Measurements from ENCODE around the gene FOLH1.
"Not testable (repeated sequence)": the region's sequence is repeated elsewhere in the genome, so short reads cannot be mapped to it uniquely, and the experiment has no call there.

Gene FOLH1

DNA sequence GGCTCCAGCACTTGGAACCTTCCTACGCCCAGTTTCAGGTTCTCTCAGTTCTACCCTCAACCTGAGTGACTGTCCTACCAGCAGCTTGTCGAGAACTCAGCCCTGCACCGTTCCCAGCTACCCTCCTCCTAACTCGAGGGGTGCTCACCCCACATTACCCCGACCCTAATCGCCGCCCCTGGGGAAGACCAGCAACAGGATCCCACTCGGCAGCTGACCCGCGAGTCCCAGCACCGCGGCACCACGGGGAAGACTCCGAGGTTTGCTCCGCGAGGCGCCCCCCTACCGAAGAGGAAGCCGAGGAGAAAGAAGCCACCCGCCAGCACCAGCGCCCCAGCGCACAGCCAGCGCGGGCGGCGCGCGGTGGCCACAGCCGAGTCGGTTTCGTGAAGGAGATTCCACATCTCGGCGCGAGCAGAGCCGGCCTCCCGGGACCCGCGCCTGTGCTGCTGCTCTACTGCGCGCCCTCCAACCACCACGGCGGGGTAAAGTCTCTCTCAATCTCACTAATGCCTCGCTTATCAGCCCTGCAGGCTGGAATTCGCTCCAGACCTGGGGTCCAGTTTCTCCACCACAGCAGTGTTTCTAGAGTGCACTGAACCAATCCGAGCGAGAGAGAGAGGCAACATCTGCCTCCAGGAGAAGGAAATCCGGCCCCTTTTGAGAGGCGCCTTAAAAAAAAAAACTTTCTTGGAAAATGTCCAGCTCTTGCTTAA is at the start of gene FOLH1:
FOLH1 (minus strand) TSS at position 597 of the 716 bp plus-strand sequence; CDS start at position 404, 193 bp downstream.
- DNase-seq, result no peak

DNA sequence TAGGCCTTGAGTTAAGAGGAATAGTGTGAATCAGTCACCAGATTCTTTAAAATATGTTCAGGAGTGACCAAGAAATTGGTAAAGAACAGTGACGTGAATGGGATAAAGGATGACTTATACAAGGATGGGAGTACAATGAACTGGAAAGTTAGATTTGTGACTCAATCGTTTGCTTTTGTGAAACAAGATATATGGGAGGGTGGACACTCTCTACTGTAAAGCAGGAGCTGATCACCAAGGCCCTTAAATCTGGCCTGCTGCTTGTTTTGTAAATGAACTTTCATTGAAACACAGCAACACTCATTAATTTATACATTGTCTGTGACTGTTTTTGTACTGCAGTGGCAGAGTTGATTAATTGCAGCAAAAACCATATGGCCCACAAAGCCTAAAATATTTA is 46.7 kb upstream of the FOLH1 start:
- DNase-seq, result not testable (repeated sequence)

DNA sequence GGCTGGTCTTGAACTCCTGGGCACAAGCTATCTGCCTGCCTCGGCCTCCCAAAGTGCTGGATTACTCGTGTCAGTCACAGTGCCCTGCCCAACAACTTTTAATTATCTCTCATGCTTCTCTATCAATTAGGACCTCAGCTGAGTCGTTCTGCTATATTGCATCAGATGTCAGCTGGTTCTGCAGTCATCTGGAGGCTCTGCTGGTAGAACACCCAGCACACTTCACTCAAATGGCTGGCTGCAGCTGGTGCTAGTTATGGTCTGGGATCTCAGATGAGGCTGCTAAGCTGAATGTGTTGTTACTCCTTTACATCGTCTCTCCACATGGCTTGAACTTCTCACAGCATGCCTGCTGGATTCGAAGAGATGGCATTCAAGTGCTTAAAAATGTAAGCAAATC is 42.8 kb upstream of the FOLH1 start:
- not testable (repeated sequence) for DNase-seq

DNA sequence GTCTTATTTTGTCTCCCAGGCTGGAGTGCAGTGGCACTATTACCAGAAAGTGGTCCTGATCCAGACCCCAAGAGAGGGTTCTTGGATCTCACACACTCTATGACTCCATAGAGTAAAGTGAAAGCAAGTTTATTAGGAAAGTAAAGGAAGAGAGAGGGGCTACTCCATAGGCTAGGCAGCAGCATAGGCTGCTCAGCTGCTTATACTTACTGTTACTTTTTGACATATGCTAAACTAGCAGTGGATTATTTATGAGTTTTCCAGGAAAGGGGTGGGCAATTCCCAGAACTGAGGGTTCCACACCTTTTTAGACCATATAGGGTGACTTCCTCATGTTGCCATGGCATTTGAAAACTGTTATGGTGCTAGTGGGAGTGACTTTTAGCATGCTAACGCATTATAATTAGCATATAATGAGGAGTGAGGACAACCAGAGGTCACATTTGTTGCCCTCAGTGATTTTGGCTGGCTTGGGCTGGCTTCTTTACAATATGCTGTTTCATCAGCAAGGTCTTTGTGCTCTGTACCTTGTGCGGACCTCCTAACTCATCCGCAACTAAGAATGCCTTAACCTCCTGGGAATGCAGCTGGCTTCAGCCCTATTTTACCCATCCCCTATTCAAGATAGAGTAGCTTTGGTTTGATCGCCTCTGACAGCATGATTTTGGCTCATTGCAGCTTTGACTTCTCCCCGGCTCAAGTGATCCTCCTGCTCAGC is 42.2 kb upstream of the FOLH1 start:
- not testable (repeated sequence) for DNase-seq

DNA sequence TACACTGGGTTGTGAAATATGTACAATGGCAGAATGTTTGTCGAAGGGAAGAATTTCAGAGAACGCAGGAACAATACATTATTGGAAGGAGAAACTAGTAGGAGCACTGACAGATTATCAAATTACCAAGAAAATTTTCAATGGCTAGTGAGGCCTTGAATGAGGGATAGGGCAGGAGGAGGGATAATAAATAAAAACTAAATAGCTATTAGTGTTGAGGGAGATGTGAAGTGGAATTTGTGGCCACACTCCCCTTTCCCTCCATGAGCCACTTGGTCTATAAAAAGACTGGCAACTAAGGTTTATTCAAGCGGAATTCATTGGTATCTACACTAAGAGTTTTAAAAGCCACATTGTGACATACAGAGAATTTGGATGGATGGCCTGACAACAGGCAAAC is 41.0 kb upstream of the FOLH1 start:
- not testable (repeated sequence) for DNase-seq

- not testable (repeated sequence) for DNase-seq
Observed at GRCh38 chr11:49233685-49234084, 25.3 kb upstream of the FOLH1 start.

- not testable (repeated sequence) for DNase-seq
Observed at GRCh38 chr11:49233019-49233418, 24.6 kb upstream of the FOLH1 start.

GRCh38 chr11:49231725-49232124 is 23.3 kb upstream of the FOLH1 start:
- not testable (repeated sequence) for DNase-seq

GRCh38 chr11:49230534-49230933 is 22.1 kb upstream of the FOLH1 start:
- not testable (repeated sequence) for DNase-seq

DNA sequence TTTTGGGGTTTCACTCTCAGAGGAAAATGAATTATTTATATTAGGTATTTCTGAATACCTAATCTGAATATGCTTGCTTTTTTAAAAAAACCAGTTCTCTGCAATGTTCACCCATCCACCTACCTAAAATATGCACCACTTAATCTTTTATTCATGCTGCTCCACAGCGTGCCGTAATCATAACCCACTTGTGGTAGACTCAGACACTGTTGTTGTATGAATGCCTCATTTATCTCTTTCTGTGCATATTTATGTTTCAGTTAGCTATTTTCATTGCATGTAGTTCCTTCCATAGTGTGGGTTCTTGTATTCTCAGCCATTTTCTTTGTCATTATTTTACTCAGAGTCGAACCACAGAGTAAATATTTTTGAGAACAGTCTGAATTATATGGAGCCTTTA is 21.6 kb upstream of the FOLH1 start:
- DNase-seq, result not testable (repeated sequence)

DNA sequence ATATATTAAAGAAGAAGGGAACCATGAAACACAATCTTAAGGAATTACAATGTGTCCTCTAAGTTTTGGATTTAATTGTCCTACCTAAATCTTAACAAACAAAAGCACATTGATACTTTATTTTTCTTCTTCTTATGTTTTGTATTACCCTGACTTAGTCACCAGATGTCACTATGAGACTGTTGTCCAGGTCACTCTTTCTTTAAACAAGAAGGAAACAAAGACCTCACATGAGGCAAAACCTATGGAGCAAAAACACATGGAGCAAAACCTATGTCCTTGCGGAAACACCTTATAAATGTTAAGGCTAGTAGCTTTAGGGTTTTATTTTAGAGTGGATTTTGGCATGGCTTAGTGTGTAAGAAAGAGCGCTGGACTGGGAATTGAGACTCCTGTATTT is 20.7 kb upstream of the FOLH1 start:
- DNase-seq, result not testable (repeated sequence)

GRCh38 chr11:49225255-49225785 is 16.9 kb upstream of the FOLH1 start:
- not testable (repeated sequence) for DNase-seq

DNA sequence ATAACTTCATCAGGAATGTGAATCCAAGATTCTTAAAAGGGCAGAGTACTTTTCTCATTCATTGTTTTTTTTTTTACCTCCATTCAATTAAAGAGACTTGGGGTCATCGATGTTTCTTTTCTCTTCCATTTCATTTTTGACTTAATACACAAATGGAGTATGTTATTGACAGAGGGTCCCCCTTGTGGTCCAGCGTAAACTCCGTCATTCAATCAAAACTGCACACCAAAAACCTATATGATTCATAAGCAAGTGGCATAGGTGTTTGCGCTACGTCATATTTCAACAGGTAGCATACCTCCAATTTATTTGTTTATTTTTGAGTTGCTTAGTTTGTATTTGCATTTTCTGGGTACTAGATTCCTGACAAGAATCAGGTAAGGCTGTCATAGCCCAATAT is 12.7 kb upstream of the FOLH1 start:
- no peak for DNase-seq

- no peak for DNase-seq
Observed at GRCh38 chr11:49213026-49213560, 4.7 kb upstream of the FOLH1 start.

DNA sequence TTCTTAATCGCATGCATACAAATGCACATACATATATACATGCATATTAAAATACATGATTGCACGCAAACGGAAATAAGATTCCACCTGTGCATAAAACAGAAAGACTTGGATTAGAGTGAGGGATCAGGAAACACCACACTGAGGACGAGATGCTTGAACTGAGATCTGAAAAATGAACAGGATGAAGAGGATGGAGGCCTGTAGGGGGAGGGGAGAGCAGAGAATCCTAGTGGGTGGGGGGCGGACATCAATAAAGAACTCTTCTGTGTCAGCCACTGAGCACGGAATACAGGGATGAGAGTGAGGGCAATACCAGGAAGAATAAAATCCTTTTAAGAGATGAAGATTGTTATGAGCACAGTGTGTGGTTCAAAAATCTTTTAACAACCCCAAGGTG is 1.4 kb downstream of the FOLH1 start:
- not testable (repeated sequence) for DNase-seq

DNA sequence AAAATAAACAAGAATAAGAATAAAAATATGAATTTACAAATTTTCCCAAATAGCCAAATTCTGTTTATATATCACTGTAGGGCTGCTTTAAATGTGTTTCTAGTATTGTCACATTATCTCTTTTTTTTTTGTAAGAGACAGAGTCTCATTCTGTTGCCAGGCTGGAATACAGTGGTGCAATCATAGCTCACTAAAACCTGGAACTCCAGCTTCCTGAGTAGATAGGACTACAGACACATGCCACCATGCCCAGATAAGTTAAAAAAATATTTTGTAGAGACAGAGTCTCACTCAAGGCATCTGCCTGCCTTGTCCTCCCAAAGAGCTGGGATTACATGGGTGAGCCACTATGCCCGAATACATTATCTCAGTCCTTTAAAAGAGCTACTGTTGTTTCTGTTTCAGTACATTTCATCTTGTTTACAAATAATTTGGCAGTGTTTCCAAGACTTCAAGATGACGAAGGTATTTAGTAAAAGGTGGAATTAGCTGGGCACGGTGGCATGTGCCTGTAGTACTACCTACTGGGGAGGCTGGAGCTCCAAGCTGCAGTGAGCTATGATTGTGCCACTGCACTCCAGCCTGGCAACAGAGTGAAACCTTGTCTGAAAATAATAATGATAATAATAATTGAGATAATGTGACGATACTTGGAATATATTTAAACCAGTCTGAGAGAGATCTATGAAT is 6.0 kb downstream of the FOLH1 start:
- DNase-seq, result no peak

GRCh38 chr11:49196775-49197174 is 11.6 kb downstream of the FOLH1 start:
- not testable (repeated sequence) for DNase-seq

GRCh38 chr11:49196002-49196401 is 12.4 kb downstream of the FOLH1 start:
- not testable (repeated sequence) for DNase-seq

DNA sequence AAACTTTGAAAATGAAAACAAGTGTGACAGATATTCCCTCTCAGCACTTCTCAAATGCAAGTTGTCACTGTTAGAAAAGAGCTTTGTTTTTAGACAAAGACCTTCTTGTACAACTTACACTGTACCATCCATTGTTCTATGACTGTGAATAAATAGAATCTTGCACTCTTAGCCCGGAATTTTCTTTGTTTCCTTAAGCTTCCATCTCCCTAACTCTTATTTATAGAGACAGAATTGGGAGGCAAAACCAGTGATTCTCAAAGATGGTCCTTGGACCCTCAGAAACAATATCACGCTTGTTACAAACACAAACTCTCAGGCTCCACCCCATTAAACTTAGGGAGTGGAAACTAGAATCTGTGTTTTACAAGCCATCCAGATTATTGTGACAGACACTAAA is 18.1 kb downstream of the FOLH1 start:
- not testable (repeated sequence) for DNase-seq

- not testable (repeated sequence) for DNase-seq
Observed at GRCh38 chr11:49186225-49186624, 22.2 kb downstream of the FOLH1 start.

DNA sequence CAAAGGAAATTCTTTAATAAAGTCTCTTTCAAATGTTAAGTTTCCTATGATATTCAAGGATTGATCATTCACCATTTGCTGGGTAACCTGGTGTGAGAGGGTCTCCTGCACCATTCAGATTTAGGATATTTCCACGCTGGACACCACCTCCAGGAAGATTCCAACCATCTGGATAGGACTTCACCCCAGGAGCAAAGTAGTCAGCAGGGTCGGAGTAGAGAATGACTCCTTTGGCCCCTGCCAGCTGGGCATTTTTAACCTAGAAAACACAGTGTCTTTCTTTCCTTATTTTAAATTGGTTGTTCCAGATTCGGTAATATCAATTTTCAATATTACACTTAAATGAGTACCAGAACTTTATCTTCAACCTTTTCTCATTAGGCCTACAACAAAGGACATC is 22.8 kb downstream of the FOLH1 start:
- not testable (repeated sequence) for DNase-seq

GRCh38 chr11:49184756-49185155 is 23.6 kb downstream of the FOLH1 start:
- DNase-seq, result not testable (repeated sequence)

- not testable (repeated sequence) for DNase-seq
Observed at GRCh38 chr11:49177936-49178335, 30.5 kb downstream of the FOLH1 start.
